GM18868 (cell line): ENCODE measurements around the gene PKP4.
"Not testable (repeated sequence)": the region's sequence is repeated elsewhere in the genome, so short reads cannot be mapped to it uniquely, and the experiment has no call there.

Experiments
- ATAC-seq: cut with Tn5 transposase; IDR thresholded peaks from one replicate; pipeline ENCODE4 v1.9.1; 2021; ENCODE audit warnings: mild to moderate bottlenecking, moderate library complexity; ENCODE audit not compliant: unreplicated experiment

PKP4 gene

DNA sequence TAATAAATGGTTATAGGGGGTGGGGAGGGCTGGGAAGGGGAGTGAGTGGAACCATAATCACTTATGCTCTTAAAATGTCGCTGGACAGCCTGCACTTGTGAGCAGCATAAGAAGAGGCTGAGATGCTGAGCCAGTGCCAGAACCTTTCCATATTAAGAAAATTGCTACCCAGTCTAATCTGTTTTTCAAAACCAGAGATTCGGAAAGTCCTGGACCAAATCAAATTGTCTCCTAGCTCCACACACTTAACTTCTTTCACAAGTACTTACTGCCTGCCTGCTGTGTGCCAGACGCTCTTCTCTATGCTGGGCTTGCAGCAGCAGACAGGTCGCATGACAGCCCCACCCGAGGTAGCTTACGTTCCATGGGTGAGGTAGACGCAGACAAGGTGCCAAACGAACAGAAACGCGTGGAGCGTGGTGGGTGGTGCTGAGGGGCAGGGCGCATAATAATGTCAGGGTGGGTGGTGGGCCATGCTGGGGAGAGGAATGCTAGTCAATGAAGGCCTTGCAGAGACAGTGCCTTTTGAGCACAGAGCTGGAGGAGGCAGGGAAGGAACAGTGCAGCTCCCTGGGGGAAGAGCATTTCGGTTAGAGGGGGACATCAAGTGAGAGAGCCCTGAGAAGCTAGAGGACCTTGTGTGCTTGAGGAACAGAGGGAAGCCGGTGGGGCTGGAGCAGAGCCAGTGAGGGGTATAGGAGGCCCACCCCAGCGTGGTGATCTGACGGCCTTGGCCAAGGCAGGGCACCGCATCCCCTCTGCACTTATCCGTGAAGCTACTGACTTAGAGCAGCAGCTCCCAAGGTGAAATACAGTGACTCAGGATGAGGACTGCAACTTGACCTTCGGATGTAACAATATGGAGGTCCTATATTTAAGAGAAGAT, 214.9 kb downstream of the PKP4 start:
- ATAC-seq: no peak

- no peak for ATAC-seq
These were observed 219.5 kb downstream of the PKP4 start for GRCh38 chr2:158676295-158676694.

DNA sequence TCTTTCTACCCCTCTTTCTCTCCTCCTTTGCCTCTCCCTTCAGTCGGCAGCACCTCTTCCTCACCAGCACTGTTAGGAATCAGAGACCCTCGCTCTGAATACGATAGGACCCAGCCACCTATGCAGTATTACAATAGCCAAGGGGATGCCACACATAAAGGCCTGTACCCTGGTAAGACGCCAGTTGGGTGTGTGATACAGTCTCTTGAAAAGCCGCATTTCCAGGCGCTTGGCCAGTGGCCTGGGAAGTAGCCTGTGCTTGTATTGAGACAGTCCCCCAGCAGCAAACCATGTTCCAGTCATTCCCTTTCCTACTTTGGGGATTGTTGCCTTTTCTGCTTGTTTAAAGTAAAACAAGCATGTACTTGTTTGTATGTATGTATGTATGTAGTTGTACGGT, 219.9 kb downstream of the PKP4 start:
- no peak for ATAC-seq

DNA sequence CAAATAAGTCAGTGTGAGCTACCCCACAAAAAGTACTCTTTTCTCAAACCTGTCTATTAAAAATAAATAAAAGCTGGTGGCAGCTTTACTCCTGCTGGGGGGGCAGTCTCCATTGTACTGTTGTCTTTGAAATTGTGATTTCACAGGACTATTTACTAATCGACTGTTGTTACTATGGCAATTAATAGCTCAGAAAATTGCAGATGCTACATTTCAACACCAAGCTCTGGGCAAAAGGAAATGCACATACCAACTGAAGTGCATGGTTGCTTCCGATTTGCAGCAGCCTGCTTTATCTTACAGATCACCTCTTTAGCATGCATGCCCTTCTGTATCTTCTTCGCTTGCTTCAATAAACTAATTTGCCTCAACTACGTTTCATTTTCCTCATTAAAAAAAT, 220.8 kb downstream of the PKP4 start:
- ATAC-seq: no peak

DNA sequence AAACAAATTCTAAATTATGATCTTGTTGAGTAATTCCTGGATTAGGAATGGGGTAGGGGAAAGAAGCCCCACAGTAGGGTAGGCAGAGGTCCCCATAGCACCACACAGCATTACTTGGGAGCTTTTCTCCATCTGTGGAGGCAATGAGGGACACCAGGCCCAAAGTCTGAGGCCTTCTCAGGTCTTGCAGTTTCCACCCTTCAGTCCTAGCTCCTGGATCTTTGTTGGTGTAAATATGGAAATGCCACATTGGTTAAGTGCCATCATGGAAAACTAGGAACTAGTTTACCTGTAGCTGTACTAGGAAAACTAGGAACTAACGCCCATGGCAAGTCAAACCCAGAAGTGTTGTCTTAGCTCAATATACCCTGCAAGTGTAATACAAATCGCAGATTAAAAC, 225.1 kb downstream of the PKP4 start:
- no peak for ATAC-seq

DNA sequence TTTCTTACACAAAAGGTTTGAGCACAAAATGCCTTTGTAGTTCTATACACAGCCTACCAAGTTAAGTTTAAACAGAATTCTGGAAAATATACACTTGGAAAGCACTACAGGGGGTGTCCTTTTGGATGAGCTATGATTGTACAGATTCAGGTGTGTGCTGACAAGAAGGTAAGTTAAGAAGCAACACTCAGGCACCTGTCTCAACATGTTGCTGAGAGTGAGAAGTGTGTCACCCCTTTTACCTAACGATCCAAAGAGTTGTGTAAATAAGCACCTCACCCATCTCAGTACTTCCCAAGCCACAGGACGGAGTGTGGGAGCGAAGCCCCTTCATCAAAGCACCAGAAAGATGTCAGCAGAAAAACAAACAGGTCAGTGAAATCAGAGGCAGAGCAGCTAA, 228.9 kb downstream of the PKP4 start:
- ATAC-seq: no peak

GRCh38 chr2:158686210-158686691, 229.5 kb downstream of the PKP4 start:
- ATAC-seq: no peak

DNA sequence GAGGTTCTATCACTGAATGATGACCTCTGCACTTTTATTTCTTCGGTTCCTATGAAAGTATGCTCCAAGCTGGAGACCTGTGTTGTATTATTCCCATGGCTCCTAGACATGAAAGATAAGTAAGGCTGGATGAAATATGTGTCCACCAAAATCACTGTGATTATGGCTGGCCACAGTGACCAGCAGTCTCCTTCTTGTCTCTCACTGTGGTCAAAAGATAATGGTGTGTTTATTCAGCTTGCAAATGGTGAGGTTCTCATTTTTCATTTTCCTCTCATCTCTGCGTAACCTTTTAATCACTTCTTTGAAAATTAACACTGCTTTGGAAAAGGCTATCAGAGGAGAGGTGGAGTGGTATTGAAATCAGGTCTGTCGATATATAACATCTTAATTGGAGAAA, 230.6 kb downstream of the PKP4 start:
- no peak for ATAC-seq

DNA sequence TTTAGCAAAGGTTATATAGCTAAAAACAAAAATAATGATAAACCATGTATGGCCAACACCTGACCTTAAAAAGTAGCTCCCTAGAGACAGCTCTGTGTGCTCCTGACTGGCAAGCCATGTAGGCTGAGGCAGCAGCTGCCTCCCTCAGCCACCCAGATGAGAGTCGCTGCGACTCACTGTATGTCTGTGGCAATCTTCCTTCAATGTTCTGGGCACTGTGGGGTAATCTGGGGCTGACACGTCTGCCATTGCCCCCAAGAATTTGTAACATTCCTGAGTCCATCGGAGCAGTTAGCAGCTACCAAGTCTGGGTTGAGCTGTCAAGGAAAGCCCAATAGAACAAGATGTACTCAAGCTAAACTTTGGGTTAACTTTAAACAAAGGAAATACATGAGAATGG, 232.0 kb downstream of the PKP4 start:
- ATAC-seq: no peak

DNA sequence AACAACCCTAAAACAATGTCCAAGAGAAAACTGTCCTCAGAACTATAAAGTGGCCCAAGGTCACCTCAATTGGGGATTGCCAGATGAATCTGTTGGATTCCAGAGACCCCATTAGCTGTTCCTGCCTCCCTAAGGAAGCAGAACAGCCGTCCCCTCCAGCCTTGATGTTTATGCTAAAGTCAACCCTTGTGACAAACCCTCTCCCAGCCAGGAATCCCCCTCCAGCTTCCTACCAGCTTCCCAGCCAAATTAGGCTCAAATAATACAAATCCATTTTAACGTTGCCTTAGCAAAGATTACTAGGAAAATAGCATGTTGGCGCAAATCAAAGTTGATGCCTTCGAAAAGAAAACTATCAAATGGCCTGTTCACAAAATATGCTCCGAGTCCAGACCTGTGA, 232.6 kb downstream of the PKP4 start:
- no peak for ATAC-seq

DNA sequence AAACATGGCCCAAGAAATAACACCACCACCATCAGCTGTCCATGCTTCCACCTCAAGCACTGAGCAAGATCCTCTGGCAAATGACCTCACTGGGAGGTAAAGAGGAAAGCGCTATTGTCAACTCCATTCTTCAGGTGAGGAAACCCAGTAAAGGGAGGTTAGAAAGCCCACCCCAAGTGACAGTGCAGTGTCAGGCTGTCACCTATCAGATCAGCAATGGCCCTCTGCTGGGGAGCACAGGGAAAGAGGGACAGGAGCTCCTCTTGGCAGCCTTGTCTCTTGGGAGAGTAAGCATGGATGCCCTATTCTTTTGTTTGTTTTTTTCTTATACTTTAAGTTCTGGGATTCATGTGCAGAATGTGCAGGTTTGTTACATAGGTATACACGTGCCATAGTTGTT, 234.1 kb downstream of the PKP4 start:
- ATAC-seq: no peak

- no peak for ATAC-seq
These were observed 234.9 kb downstream of the PKP4 start for GRCh38 chr2:158691619-158692018.

DNA sequence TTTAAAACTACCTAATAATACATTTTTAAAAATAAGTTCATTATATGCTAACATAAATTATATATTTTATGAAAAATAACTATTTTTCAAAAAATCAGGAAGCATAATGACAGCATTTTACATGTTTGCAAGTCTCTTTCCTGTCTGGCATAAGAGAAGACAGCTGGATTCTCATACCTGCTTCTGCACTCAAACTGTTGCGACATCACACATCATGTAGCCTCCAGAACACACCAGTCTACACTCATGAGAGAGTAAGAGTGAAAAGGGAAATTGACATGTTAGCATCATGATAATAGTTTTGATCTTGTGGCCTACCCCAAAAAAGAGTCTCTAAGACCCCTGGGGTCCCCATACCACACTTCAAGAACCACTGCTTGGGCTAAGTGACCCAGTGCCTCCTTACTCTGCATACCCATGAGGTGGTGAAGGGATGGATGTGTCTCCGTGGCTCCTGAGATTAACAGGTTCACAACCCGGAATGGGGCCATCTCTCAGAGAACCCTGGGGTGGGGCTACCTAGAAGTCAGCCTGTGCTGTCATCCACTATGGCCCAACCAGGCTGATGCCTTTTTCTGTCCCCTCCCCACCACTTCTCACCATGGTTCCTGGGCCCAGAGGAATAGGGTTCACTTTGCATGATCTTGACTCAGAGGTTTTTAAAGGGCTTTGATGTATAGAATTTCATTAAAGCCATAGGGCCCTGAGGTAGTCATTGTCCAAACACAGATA, 235.8 kb downstream of the PKP4 start:
- ATAC-seq: no peak

- no peak for ATAC-seq
These were observed 236.7 kb downstream of the PKP4 start for GRCh38 chr2:158693476-158693875.

- ATAC-seq: no peak
These were observed 238.6 kb downstream of the PKP4 start for GRCh38 chr2:158695305-158695704.

DNA sequence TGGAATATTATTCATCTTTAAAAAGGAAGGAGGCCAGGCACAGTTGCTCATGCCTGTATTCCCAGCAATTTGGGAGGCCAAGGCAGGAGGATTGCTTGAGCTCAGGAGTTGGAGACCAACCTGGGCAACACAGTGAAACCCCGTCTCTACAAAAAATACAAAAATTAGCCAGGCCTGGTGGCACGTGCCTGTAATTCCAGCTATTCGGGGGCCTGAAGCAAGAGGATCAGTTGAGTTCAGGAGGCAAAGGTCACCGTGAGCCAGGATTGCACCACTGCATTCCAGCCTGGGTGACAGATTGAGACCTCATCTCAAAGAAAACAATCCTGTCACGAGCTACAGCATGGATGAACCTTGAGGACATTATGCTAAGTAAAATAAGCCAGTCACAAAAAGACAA, 239.0 kb downstream of the PKP4 start:
- ATAC-seq: not testable (repeated sequence)

DNA sequence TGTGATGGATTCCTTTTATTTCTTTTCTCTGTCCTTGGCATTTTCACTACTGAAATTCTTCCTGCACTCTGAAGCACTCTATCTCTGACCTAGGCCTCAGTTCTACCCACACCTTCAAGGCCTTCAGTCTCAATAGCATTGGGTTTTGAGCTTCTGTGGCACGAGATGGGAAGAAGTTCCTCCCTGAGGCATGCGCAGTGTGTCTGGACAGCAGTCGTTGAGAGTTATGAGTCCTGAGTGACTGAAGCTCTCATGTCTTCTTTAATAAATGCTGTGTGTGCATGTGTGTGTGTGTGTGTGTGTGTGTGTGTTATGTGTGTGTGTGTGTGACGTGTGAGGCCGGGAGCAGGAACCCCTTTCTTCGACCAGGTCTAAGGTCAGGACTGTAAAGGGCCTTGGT, 242.6 kb downstream of the PKP4 start:
- no peak for ATAC-seq

- no peak for ATAC-seq
These were observed 244.3 kb downstream of the PKP4 start for GRCh38 chr2:158701101-158701500.

GRCh38 chr2:158702740-158703139, 246.0 kb downstream of the PKP4 start:
- ATAC-seq: no peak

DNA sequence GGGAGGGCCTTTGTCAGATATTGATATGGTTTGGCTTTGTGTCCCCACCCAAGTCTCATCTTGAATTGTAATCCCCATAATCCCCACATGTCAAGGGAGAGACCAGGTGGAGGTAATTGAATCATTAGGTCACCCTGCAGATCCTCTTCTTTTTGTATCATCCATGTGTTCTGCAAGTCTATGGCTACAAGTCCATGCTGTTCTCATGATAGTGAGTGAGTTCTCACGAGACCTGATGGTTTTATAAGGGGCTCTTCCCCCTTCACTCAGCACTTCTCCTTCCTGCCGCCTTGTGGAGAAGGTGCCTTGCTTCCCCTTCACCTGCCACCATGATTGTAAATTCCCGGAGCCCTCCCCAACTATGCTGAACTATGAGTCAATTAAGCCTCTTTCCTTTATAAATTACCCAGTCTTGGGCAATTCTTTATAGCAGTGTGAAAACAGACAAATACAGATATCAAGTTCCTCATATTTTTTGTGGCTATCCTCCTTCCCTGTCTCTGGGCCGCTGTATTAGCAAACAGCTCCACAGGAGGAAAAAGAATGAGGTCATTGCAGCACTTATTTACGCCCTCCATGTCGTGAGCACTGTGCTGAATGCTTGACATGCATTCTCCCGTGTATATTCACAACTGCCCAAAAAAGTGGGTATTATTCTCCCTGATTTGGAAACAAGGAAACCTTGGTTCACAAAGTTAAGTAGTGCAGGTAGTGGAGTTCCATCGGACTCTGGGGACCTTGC, 248.1 kb downstream of the PKP4 start:
- not testable (repeated sequence) for ATAC-seq

DNA sequence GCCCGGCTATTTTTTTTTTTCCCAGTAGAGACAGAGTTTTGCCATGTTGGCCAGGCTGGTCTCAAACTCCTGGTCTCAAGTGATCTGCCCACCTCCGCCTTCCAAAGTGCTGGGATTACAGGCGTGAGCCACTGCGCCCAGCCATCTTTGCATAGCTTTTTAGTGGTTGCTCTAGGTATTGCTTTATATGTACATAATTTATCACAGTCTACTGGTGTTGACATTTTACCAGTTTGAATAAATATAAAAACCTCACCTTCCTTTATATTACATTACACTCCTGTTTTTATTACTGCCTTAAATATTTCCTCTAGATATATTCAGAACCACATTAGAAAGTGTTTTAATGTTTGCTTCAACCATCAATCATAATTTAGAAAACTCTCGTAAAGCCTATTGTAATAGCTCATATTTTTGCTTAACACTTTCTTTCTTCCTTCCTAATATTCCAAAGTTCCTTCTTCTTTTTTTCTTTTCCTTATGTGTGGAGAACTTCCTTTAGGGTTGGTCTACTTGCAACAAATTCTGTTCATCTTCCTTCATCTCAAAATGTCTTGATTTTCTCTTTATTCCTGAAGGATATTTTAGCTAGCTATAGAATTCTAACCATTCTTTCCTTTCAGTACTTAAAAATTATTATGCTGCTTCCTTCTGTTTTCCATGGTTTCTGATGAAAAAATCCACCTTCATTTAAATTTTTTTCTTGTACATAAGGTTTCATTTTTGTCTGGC, 256.2 kb downstream of the PKP4 start:
- ATAC-seq: no peak
